Central memory CD4-positive, alpha-beta T cell (primary cell): ENCODE measurements around the gene OTOP1.
"Not testable (repeated sequence)": the region's sequence is repeated elsewhere in the genome, so short reads cannot be mapped to it uniquely, and the experiment has no call there.

Experiments
- DNase-seq: peaks from one replicate; pipeline ENCODE4 v3.0.0; 2022

OTOP1 gene

DNA sequence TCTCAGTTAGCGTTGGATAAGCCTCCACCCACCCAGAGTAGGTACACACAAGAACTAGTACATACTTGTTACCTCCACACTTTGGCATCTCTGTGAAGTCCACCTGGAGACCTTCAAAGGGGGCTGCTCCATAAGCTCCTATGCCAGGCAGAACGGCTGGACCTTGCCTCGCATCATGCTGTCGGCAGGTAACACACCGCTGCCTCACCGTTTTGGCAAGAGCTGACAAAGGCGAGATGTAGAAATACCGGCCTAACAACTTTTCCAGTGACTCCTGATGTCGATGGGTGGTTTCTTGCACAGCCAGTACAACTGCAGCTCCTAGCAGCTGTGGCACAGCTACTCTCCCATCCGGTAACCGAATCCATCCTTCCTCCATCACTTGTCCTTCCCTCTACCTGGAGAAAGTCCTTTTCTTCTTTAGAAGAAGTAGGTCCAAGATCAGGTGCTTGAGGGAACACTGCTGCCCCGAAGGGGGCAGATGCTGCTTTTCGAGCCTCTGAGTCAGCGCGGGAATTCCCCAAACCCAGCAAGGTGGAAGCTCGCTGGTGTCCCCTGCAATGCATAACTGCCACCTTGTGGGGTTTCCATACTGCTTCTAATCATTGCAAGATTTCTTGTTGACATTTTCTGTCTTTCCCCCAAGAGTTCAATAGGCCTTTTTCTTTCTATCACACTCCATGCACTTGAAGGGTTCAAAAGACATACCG is 65.6 kb downstream of the OTOP1 start:
- not testable (repeated sequence) for DNase-seq

GRCh38 chr4:4145622-4146021 is 81.1 kb downstream of the OTOP1 start:
- DNase-seq, result peak; percentile 5

GRCh38 chr4:4143376-4143775 is 83.4 kb downstream of the OTOP1 start:
- not testable (repeated sequence) for DNase-seq

DNA sequence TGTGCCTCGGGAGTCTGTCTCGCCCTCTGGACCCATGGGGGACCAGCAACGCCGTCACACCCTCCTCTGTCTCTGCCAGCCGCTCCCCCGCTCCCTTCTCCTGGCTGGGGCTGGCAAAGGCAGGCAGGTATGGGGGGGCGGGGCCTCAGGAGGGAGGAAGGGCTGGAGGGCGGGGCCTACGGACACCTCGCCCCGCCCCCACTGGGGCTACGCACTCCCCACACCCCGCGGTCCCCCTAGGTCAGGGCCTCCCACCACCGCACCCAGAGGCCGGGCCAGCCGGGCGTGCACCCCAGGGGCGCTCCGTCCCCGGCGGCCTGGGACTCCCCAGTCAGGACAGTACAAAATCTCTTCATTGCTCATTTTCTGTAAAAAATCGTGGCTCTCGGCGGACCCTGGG is 84.0 kb downstream of the OTOP1 start:
- not testable (repeated sequence) for DNase-seq

DNA sequence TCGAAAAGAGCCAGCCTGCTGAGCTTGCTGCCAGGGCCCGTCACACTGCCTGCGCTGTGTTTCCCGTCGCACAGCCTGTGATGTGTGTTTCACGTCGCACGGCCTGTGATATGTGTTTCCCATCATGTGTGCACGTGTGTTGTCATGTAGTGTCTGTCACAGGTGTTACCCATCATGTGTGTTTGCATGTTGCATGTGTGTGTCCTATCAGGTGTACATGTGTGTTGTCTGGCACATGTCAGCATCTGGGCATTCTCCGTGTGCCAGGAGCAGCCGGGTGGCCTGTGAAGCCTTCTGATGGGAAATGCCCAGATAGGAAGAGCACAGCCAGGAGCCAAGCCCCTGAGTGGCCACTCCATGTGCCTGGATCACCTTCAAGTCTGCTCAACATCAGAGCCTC is 85.5 kb downstream of the OTOP1 start:
- not testable (repeated sequence) for DNase-seq
